Measurements from ENCODE around the gene NDUFAF8. TPM values are rescaled to one million over a fixed set of nuclear protein-coding genes. Genes with fewer than 3 reads are reported as not detected.

Gene NDUFAF8
- total and polyA plus RNA-seq, 7 experiments from 2014 or later = 34.2 to 85.9 (median 45.1) TPM

GRCh38 chr17:81267390-81268067 lies 28.4 kb downstream of the NDUFAF8 start:
- no peak for DNase-seq
- no peak overlapping the region for H3K4me3 Mint-ChIP-seq
- Histone ChIP-seq H3K4me3 (ENCODE audit: low read length) (no peak overlapping the region), H3K4me1 (ENCODE audit: control insufficient read depth in 2 of 2, insufficient read depth in 2 of 2, low read length in 2 of 2) (no peaks in the 10 kb centered on the region), H3K27me3 (ENCODE audit: control insufficient read depth in 2 of 2, insufficient read depth in 2 of 2, low read length in 2 of 2) (no peaks in the 10 kb centered on the region), H3K27ac (ENCODE audit: low read depth, low read length) (no peak overlapping the region), H3K9me3 (ENCODE audit: control insufficient read depth in 2 of 3, low read length in 3 of 3) (no peaks in the 10 kb centered on the region), H3K36me3 (ENCODE audit: control insufficient read depth in 2 of 3, insufficient read depth in 3 of 3, low read length in 3 of 3) (peaks cover 0 to 83% (median 5%) of the 10 kb centered on the region in 3 experiments)
- H3K9me3 Mint-ChIP-seq = no peaks in the 10 kb centered on the region
- intact Hi-C loops (cut with micrococcal nuclease) = no loop called here
- POLR2A ChIA-PET = interaction anchor here (0.5 kb wide), 1 partner anchor 18 kb away, joined by 3 read pairs; no protein-coding TSS in a partner anchor
- no peak for ATAC-seq
- CTCF ChIA-PET = interaction anchor here (0.5 to 0.8 kb wide), 3 partner anchors 18 to 614 kb away, joined by 3 to 7 read pairs (median 5); no protein-coding TSS in a partner anchor
- H3K27me3 Mint-ChIP-seq = no peaks in the 10 kb centered on the region
- peaks cover 0 to 14% (median 4%) of the 10 kb centered on the region in 7 donors for H3K4me1 Mint-ChIP-seq
- H3K36me3 Mint-ChIP-seq = peaks cover 13 to 41% (median 15%) of the 10 kb centered on the region in 5 donors
- peak overlapping the region in 3 of 9 donors; percentile 12 to 59 (median 15) for H3K27ac Mint-ChIP-seq

DNA sequence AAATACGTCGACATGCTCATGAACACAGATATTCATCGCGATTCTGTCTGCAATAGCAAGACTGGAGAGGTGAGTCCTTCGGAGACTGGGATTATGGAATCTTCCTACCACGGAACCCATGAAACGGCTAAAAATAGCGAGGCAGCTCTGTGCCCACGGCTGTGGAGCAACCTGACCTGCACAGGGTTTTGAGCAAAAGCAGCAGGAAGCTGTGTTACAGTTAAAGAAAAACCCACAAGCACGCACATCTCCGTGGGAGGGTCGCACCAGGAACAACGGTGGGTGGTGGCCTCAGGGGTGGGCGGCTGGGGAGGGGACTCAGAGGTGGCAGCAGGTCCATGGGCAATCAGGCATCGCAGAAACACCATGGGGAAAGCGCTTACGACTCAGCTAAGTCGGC lies 31.2 kb downstream of the NDUFAF8 start:
- no peak overlapping the region for H3K27ac ChIP-seq (ENCODE audit: low read depth, low read length)
- H3K36me3 ChIP-seq (ENCODE audit: control insufficient read depth in 2 of 3, insufficient read depth in 3 of 3, low read length in 3 of 3) = peaks cover 0 to 84% (median 8%) of the 10 kb centered on the region in 3 experiments
- H3K4me1 ChIP-seq (ENCODE audit: control insufficient read depth in 2 of 2, insufficient read depth in 2 of 2, low read length in 2 of 2) = no peaks in the 10 kb centered on the region
- H3K27me3 ChIP-seq (ENCODE audit: control insufficient read depth in 2 of 2, insufficient read depth in 2 of 2, low read length in 2 of 2) = no peaks in the 10 kb centered on the region
- POLR2A ChIA-PET = no interaction called here
- ATAC-seq (no peak), DNase-seq (no peak)
- H3K9me3 Mint-ChIP-seq = no peaks in the 10 kb centered on the region
- H3K4me3 ChIP-seq (ENCODE audit: low read length) = no peak overlapping the region
- peaks cover 0 to 19% (median 12%) of the 10 kb centered on the region in 7 donors for H3K4me1 Mint-ChIP-seq
- peaks cover 15 to 43% (median 24%) of the 10 kb centered on the region in 5 donors for H3K36me3 Mint-ChIP-seq
- no peak overlapping the region for H3K4me3 Mint-ChIP-seq
- intact Hi-C loops (cut with micrococcal nuclease) = no loop called here
- no peak overlapping the region for H3K27ac Mint-ChIP-seq
- H3K27me3 Mint-ChIP-seq = no peaks in the 10 kb centered on the region
- H3K9me3 ChIP-seq (ENCODE audit: control insufficient read depth in 2 of 3, low read length in 3 of 3) = no peaks in the 10 kb centered on the region
- CTCF ChIA-PET = no interaction called here

DNA sequence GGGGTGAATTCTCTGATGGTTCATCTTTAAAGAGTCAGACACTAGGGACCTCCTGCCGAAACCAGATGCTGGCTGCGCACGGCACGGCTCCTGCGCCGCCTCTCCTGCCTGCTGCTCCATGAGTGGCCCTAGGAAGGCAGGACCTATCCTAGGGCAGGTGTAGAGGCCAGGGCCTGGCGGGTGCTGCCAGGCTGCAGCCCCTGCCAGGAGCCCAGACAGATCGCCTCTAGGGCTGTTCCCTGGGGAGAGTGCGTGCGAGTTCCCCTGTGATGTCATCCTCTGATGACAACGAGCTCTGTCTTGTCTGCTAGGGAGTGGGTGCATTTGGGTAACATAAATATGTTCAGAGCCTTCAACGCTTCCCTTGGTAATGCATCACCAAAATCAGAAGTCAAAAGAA lies 32.1 kb downstream of the NDUFAF8 start:
- Histone ChIP-seq H3K36me3 (ENCODE audit: control insufficient read depth in 2 of 3, insufficient read depth in 3 of 3, low read length in 3 of 3) (peaks cover 0 to 85% (median 8%) of the 10 kb centered on the region in 3 experiments), H3K9me3 (ENCODE audit: control insufficient read depth in 2 of 3, low read length in 3 of 3) (no peaks in the 10 kb centered on the region), H3K27me3 (ENCODE audit: control insufficient read depth in 2 of 2, insufficient read depth in 2 of 2, low read length in 2 of 2) (no peaks in the 10 kb centered on the region), H3K4me3 (ENCODE audit: low read length) (no peak overlapping the region), H3K27ac (ENCODE audit: low read depth, low read length) (no peak overlapping the region), H3K4me1 (ENCODE audit: control insufficient read depth in 2 of 2, insufficient read depth in 2 of 2, low read length in 2 of 2) (no peaks in the 10 kb centered on the region)
- ChIA-PET CTCF (no interaction called here), POLR2A (no interaction called here)
- no peaks in the 10 kb centered on the region for H3K27me3 Mint-ChIP-seq
- H3K4me1 Mint-ChIP-seq = peaks cover 0 to 19% (median 12%) of the 10 kb centered on the region in 7 donors
- no peaks in the 10 kb centered on the region for H3K9me3 Mint-ChIP-seq
- H3K4me3 Mint-ChIP-seq = no peak overlapping the region
- intact Hi-C loops (cut with micrococcal nuclease) = no loop called here
- DNase-seq (no peak), ATAC-seq (no peak)
- H3K36me3 Mint-ChIP-seq = peaks cover 6 to 39% (median 21%) of the 10 kb centered on the region in 5 donors
- H3K27ac Mint-ChIP-seq = peak overlapping the region in 1 of 9 donors; percentile 62

DNA sequence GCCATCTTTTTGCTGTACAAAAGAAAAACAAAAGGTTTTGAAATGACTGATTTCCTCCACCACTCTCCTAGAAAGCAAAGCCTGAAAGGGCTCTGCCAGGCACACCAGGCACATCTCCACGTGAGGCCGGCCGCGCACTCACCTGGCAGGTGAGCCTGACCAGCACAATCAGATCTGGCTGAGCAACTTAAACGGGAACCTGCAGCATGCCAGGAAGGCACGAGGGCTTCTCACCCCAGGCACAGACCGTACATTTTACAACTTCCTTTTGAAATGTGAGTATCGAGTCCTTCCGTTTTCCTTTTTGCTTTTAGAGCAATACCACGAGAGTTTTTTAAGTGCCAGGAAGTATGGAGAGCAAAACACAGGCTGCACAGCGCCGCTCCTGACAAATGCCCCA lies 33.5 kb downstream of the NDUFAF8 start:
- Mint-ChIP-seq H3K4me1 (peaks cover 0 to 12% (median 9%) of the 10 kb centered on the region in 7 donors), H3K4me3 (peak overlapping the region in 8 of 10 donors; percentile 50 to 77 (median 60)), H3K27me3 (no peaks in the 10 kb centered on the region), H3K27ac (peak overlapping the region in 8 of 9 donors; percentile 68 to 92 (median 87)), H3K9me3 (no peaks in the 10 kb centered on the region), H3K36me3 (peaks cover 7 to 46% (median 16%) of the 10 kb centered on the region in 5 donors)
- Histone ChIP-seq H3K4me1 (ENCODE audit: control insufficient read depth in 2 of 2, insufficient read depth in 2 of 2, low read length in 2 of 2) (no peaks in the 10 kb centered on the region), H3K36me3 (ENCODE audit: control insufficient read depth in 2 of 3, insufficient read depth in 3 of 3, low read length in 3 of 3) (peaks cover 0 to 93% (median 8%) of the 10 kb centered on the region in 3 experiments), H3K27me3 (ENCODE audit: control insufficient read depth in 2 of 2, insufficient read depth in 2 of 2, low read length in 2 of 2) (no peaks in the 10 kb centered on the region), H3K27ac (ENCODE audit: low read depth, low read length) (no peak overlapping the region), H3K4me3 (ENCODE audit: low read length) (no peak overlapping the region), H3K9me3 (ENCODE audit: control insufficient read depth in 2 of 3, low read length in 3 of 3) (no peaks in the 10 kb centered on the region)
- ChIA-PET CTCF (no interaction called here), POLR2A (no interaction called here)
- intact Hi-C loops (cut with micrococcal nuclease) = no loop called here
- no peak for DNase-seq
- ATAC-seq = no peak

- Mint-ChIP-seq H3K36me3 (peaks cover 4 to 40% (median 16%) of the 10 kb centered on the region in 5 donors), H3K9me3 (no peaks in the 10 kb centered on the region), H3K4me3 (no peak overlapping the region), H3K27ac (peak overlapping the region in 3 of 9 donors; percentile 34 to 87 (median 55)), H3K4me1 (peaks cover 0 to 12% (median 6%) of the 10 kb centered on the region in 7 donors), H3K27me3 (no peaks in the 10 kb centered on the region)
- H3K27ac ChIP-seq (ENCODE audit: low read depth, low read length) = no peak overlapping the region
- ATAC-seq (no peak), DNase-seq (no peak)
- CTCF ChIA-PET = no interaction called here
- POLR2A ChIA-PET = no interaction called here
- H3K9me3 ChIP-seq (ENCODE audit: control insufficient read depth in 2 of 3, low read length in 3 of 3) = no peaks in the 10 kb centered on the region
- no peaks in the 10 kb centered on the region for H3K4me1 ChIP-seq (ENCODE audit: control insufficient read depth in 2 of 2, insufficient read depth in 2 of 2, low read length in 2 of 2)
- intact Hi-C loops (cut with micrococcal nuclease) = no loop called here
- H3K36me3 ChIP-seq (ENCODE audit: control insufficient read depth in 2 of 3, insufficient read depth in 3 of 3, low read length in 3 of 3) = peaks cover 0 to 95% (median 8%) of the 10 kb centered on the region in 3 experiments
- no peak overlapping the region for H3K4me3 ChIP-seq (ENCODE audit: low read length)
- no peaks in the 10 kb centered on the region for H3K27me3 ChIP-seq (ENCODE audit: control insufficient read depth in 2 of 2, insufficient read depth in 2 of 2, low read length in 2 of 2)
Observed at GRCh38 chr17:81273698-81274470, 34.8 kb downstream of the NDUFAF8 start.

DNA sequence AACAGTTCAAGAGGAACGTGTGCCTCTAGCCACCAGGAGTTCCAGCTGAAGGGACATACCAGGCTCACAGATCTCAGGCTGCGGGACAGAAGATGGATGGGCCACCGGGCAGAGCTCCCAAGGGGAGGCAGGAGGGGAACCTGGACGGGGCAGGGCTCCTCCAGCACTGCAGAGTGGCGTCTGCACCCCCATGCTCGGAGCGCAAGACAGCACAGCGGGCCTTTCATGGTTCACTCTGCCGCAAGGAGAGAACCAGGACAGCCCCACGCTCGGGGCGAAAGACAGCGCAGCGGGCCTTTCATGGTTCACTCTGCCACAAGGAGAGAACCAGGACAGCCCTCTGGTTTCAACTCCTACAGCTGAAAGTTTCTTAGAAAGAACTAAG lies 35.3 kb downstream of the NDUFAF8 start:
- peaks cover 0 to 95% (median 8%) of the 10 kb centered on the region in 3 experiments for H3K36me3 ChIP-seq (ENCODE audit: control insufficient read depth in 2 of 3, insufficient read depth in 3 of 3, low read length in 3 of 3)
- Mint-ChIP-seq H3K27ac (no peak overlapping the region), H3K27me3 (no peaks in the 10 kb centered on the region), H3K36me3 (peaks cover 4 to 40% (median 16%) of the 10 kb centered on the region in 5 donors), H3K4me3 (no peak overlapping the region), H3K4me1 (peaks cover 0 to 12% (median 6%) of the 10 kb centered on the region in 7 donors), H3K9me3 (no peaks in the 10 kb centered on the region)
- intact Hi-C loops (cut with micrococcal nuclease) = no loop called here
- CTCF ChIA-PET = interaction anchor here (0.6 kb wide), 1 partner anchor 13 kb away, joined by 3 read pairs; no protein-coding TSS in a partner anchor
- H3K9me3 ChIP-seq (ENCODE audit: control insufficient read depth in 2 of 3, low read length in 3 of 3) = no peaks in the 10 kb centered on the region
- H3K27me3 ChIP-seq (ENCODE audit: control insufficient read depth in 2 of 2, insufficient read depth in 2 of 2, low read length in 2 of 2) = no peaks in the 10 kb centered on the region
- DNase-seq (no peak), ATAC-seq (no peak)
- no peaks in the 10 kb centered on the region for H3K4me1 ChIP-seq (ENCODE audit: control insufficient read depth in 2 of 2, insufficient read depth in 2 of 2, low read length in 2 of 2)
- POLR2A ChIA-PET = no interaction called here
- H3K27ac ChIP-seq (ENCODE audit: low read depth, low read length) = no peak overlapping the region
- H3K4me3 ChIP-seq (ENCODE audit: low read length) = no peak overlapping the region
